Thyroid gland (tissue), 4 donors: ENCODE data around the gene RAB39A. TPM values are rescaled to one million over a fixed set of nuclear protein-coding genes. Genes with fewer than 3 reads are reported as not detected.
"Not testable (repeated sequence)": the region's sequence is repeated elsewhere in the genome, so short reads cannot be mapped to it uniquely, and the experiment has no call there.

Experiments used
- DNase-seq, 2 donors: peaks; one replicate each; pipeline ENCODE4 v3.0.0-alpha.2; 2019
- H3K27ac ChIP-seq, 3 donors: fragments of 200-600 bp; sonication (generic); 1 replicate in 2 of 3; 2 replicates in 1 of 3; pipeline ENCODE4 v1.5.1; 2016 to 2019; ENCODE audit warnings: mild to moderate bottlenecking in 1 of 3, moderate library complexity in 1 of 3
- H3K27me3 ChIP-seq: fragments of 200-600 bp; sonication (generic); one replicate; pipeline ENCODE4 v1.5.1; 2019
- H3K36me3 ChIP-seq, 2 donors: fragments of 200-600 bp; sonication (generic); one replicate each; pipeline ENCODE4 v1.5.1; 2016 to 2019
- H3K4me1 ChIP-seq, 2 donors: fragments of 200-600 bp; sonication (generic); one replicate each; pipeline ENCODE4 v1.5.1; 2017 to 2019
- H3K4me3 ChIP-seq, 3 donors: fragments of 200-600 bp; sonication (generic); replicated peaks in 1 of 3; 1 replicate in 2 of 3; 2 replicates in 1 of 3; pipeline ENCODE4 v1.5.1; 2016; ENCODE audit warnings: mild to moderate bottlenecking in 1 of 3
- H3K9me3 ChIP-seq: fragments of 200-600 bp; sonication (generic); one replicate; pipeline ENCODE4 v1.5.1; 2017
- POLR2A ChIP-seq, 2 donors: fragments of 450-650 bp; IDR thresholded peaks; one replicate each; pipeline ENCODE4 v1.6.1; 2017; ENCODE audit warnings: antibody characterized with exemption in 2 of 2, mild to moderate bottlenecking in 2 of 2, moderate library complexity in 1 of 2
- WGBS, 2 donors: methylation state at CpG; one replicate each; pipeline ENCODE4 v1.1.5; 2017; 5-methylcytosine and 5-hydroxymethylcytosine counted together
- intact Hi-C: fragments of 100-400 bp; cut with DNase I; formaldehyde crosslinking; loops from one replicate; pipeline ENCODE4 v1.15.1; 2023
- total RNA-seq, 4 donors: library from RNA; depleted of rRNA; stranded (reverse); fragments of >200 nt; gene quantifications; one replicate each; pipeline ENCODE4 v1.2.3, GENCODE V29; 2016
- TF ChIP-seq, protein P1 (sequence below), 6 experiments: fragments of 200-600 bp in 3 of 6; fragments of 450-650 bp in 3 of 6; sonication (generic) in 3 of 6; IDR thresholded peaks; one replicate each; pipeline ENCODE4 v1.5.1; 2016 to 2019; ENCODE audit warnings: antibody characterized with exemption in 6 of 6, mild to moderate bottlenecking in 2 of 6, inconsistent platforms in 1 of 6, moderate library complexity in 1 of 6

The RAB39A gene
- total RNA-seq, 4 donors from 2014 or later = 0.11 to 1.1 (median 0.54) TPM; not detected in 1

GRCh38 chr11:107927559-107927958 lies 689 bp upstream of the RAB39A start:
- TF ChIP-seq POLR2A (IDR thresholded peaks at IDR 0.05) = no peak
- intact Hi-C loops = no loop called here
- H3K9me3 ChIP-seq = no peaks in the 10 kb centered on the region
- H3K36me3 ChIP-seq = no peaks in the 10 kb centered on the region
- peaks cover 7 to 12% of the 10 kb centered on the region in 2 donors for H3K4me1 ChIP-seq
- no peak overlapping the region for H3K27ac ChIP-seq
- WGBS, 2 donors = 81 to 89% methylated on average over 5 of the region's 5 CpGs
- no peaks in the 10 kb centered on the region for H3K27me3 ChIP-seq
- no peak overlapping the region for H3K4me3 ChIP-seq
- no peak for DNase-seq

GRCh38 chr11:107928767-107929507 lies 689 bp downstream of the RAB39A start:
- TF ChIP-seq POLR2A (IDR thresholded peaks at IDR 0.05) = no peak
- TF ChIP-seq, protein P1, sequence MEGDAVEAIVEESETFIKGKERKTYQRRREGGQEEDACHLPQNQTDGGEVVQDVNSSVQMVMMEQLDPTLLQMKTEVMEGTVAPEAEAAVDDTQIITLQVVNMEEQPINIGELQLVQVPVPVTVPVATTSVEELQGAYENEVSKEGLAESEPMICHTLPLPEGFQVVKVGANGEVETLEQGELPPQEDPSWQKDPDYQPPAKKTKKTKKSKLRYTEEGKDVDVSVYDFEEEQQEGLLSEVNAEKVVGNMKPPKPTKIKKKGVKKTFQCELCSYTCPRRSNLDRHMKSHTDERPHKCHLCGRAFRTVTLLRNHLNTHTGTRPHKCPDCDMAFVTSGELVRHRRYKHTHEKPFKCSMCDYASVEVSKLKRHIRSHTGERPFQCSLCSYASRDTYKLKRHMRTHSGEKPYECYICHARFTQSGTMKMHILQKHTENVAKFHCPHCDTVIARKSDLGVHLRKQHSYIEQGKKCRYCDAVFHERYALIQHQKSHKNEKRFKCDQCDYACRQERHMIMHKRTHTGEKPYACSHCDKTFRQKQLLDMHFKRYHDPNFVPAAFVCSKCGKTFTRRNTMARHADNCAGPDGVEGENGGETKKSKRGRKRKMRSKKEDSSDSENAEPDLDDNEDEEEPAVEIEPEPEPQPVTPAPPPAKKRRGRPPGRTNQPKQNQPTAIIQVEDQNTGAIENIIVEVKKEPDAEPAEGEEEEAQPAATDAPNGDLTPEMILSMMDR (IDR thresholded peaks at IDR 0.05) = no peak
- Histone ChIP-seq H3K27me3 (no peaks in the 10 kb centered on the region), H3K4me3 (peak overlapping the region in 1 of 3 donors; percentile 12), H3K9me3 (no peaks in the 10 kb centered on the region), H3K27ac (no peak overlapping the region), H3K4me1 (peaks cover 7 to 12% of the 10 kb centered on the region in 2 donors), H3K36me3 (no peaks in the 10 kb centered on the region)
- 2 to 3% methylated on average over 32 to 41 of the region's 41 CpGs for WGBS, 2 donors
- DNase-seq = no peak
- intact Hi-C loops = no loop called here

DNA sequence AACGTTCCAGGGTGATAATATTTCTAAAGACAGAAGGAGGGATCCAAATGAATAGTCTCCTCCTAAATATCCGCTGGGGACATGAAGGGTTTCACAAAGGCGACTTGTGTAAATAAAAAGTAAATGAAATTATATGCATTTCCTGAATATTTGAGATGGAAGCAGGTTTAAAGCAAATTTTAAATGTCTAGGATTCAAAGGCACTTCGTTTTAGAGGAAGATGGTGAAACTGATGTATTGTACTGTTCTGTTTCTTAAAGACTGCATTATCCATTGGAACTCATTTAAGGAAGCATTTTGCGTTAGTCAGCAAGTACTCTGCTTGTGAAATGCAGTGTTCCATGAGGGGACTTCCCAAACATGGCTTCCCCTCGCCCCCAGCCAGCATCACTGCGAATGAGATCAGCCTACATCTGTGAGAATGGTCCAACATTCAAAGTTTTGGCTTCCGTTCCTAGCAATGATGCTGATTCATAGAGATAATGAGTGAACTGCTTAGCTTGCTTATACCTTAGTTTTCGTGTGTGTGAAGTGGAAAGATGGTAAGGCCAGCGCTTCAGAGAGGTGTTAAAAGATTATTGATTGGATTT lies 1.5 kb downstream of the RAB39A start:
- no peak for TF ChIP-seq POLR2A (IDR thresholded peaks at IDR 0.05)
- TF ChIP-seq, protein P1 (IDR thresholded peaks at IDR 0.05) = no peak
- Histone ChIP-seq H3K27me3 (no peaks in the 10 kb centered on the region), H3K9me3 (no peaks in the 10 kb centered on the region), H3K4me1 (peaks cover 7 to 12% of the 10 kb centered on the region in 2 donors), H3K36me3 (no peaks in the 10 kb centered on the region), H3K27ac (no peak overlapping the region), H3K4me3 (no peak overlapping the region)
- no peak for DNase-seq
- WGBS, 2 donors = 40 to 47% methylated on average over 10 of the region's 10 CpGs
- intact Hi-C loops = no loop called here

DNA sequence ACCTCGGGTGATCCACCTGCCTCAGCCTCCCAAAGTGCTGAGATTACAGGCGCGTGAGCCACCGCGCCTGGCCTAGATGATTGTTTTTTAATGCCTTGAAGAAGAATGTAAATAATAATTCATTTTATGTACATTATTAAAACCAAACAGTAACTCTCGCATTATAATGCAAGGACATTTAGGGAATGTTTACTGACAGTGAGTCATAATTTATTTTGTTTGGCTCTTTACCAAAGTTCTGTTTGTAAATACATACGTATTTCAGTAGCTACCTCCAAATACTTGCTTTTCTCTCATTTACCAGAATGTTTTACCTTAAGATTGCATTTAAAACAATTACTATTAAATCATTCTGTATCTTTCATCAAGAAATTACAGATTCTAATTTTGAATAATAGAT lies 3.0 kb downstream of the RAB39A start:
- intact Hi-C loops = no loop called here
- DNase-seq = no peak
- H3K36me3 ChIP-seq = no peaks in the 10 kb centered on the region
- H3K4me3 ChIP-seq = no peak overlapping the region
- no peak for TF ChIP-seq POLR2A (IDR thresholded peaks at IDR 0.05)
- TF ChIP-seq, protein P1 (IDR thresholded peaks at IDR 0.05) = no peak
- WGBS, 2 donors = 91% methylated on average over 7 of the region's 7 CpGs
- H3K27ac ChIP-seq = no peak overlapping the region
- H3K27me3 ChIP-seq = no peaks in the 10 kb centered on the region
- H3K4me1 ChIP-seq = peaks cover 7 to 12% of the 10 kb centered on the region in 2 donors
- no peaks in the 10 kb centered on the region for H3K9me3 ChIP-seq

- intact Hi-C loops = no loop called here
- WGBS, 2 donors = 74 to 79% methylated on average over 4 of the region's 4 CpGs
- H3K36me3 ChIP-seq = no peaks in the 10 kb centered on the region
- no peaks in the 10 kb centered on the region for H3K9me3 ChIP-seq
- H3K27me3 ChIP-seq = no peaks in the 10 kb centered on the region
- H3K4me1 ChIP-seq = no peaks in the 10 kb centered on the region
- no peak for TF ChIP-seq POLR2A (IDR thresholded peaks at IDR 0.05)
- TF ChIP-seq, protein P1 (IDR thresholded peaks at IDR 0.05) = no peak
- no peak for DNase-seq
- H3K27ac ChIP-seq = no peak overlapping the region
- no peak overlapping the region for H3K4me3 ChIP-seq
Measured at GRCh38 chr11:107947904-107948303, 19.7 kb downstream of the RAB39A start.

DNA sequence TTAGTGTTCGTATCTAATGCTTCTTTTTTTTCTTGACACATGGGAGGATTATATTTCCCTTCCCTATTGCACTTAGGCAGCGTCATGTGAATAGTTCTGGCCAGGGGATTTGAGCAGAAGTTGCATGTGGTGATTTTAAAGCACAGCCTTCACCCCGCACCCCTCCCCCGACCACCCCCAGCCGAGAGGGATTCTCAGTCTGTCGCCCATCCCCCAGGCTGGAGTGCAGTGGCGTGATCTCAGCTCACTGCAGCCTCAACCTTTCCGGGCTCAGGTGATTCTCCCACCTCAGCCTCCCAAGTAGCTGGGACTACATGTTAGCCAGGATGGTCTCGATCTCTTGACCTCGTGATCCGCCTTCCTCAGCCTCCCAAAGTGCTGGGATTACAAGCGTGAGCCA lies 20.1 kb downstream of the RAB39A start:
- DNase-seq, H3K27me3 ChIP-seq, intact Hi-C loops, H3K36me3 ChIP-seq, H3K4me1 ChIP-seq, H3K4me3 ChIP-seq, H3K27ac ChIP-seq, H3K9me3 ChIP-seq: not testable (repeated sequence)
- WGBS, 2 donors = 85% methylated on average over 12 of the region's 12 CpGs
